ENCODE data around the gene LRRC23. TPM values are rescaled to one million over a fixed set of nuclear protein-coding genes. Genes with fewer than 3 reads are reported as not detected.

Gene LRRC23
- total and polyA plus RNA-seq, 9 of the 15 experiments (the other 6 are each of a cell fraction or from before 2014, with no cell fraction given), result 2.2 to 7.0 (median 3.0) TPM

DNA sequence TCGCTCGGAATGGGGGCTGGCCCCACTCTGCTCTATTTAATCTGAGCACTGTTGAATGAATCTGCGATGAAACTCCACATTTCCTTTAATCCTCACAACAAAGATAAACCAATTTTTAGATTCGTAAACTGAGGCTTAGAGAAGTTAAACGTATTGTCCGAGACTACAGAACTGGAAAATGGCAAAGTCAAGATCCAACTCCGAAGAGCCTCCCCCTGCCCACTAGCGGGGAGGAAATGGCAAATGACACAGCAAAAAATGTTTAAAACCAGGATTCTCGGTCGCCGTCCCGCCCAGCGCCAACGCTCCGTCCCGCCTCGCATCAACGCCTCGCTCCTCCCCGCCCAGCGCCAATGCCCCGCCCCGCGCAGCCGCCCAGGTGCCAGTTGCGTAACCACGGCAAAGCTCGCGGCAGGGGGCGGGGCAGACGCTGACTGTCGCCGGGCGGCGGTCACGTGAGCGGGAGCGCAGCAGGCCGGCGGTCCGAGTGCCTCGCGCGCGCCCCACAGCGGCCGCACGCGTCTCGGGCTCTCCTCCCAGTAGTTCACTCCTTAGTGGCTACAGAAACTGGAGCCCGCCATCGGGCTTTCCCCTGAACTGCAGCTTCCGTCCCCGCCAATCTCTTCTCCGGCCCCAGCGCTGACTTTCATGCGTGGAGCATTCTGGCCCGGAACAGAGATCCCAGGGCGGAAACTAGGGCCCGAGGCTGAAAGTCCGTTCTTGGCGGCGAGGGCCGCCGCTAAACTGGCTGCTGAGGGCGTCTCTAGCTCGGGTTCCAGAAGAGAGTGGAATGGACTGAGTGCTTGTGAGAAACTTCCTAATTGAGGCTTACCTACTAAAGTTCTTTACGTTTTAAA lies 13.6 kb upstream of the LRRC23 start (continued):
- TF ChIP-seq, protein P1, sequence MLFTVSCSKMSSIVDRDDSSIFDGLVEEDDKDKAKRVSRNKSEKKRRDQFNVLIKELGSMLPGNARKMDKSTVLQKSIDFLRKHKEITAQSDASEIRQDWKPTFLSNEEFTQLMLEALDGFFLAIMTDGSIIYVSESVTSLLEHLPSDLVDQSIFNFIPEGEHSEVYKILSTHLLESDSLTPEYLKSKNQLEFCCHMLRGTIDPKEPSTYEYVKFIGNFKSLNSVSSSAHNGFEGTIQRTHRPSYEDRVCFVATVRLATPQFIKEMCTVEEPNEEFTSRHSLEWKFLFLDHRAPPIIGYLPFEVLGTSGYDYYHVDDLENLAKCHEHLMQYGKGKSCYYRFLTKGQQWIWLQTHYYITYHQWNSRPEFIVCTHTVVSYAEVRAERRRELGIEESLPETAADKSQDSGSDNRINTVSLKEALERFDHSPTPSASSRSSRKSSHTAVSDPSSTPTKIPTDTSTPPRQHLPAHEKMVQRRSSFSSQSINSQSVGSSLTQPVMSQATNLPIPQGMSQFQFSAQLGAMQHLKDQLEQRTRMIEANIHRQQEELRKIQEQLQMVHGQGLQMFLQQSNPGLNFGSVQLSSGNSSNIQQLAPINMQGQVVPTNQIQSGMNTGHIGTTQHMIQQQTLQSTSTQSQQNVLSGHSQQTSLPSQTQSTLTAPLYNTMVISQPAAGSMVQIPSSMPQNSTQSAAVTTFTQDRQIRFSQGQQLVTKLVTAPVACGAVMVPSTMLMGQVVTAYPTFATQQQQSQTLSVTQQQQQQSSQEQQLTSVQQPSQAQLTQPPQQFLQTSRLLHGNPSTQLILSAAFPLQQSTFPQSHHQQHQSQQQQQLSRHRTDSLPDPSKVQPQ (CRISPR knock-in tag; IDR thresholded peaks at IDR 0.05; ENCODE audit: borderline replicate concordance), result no peak
- TF ChIP-seq, protein P2, sequence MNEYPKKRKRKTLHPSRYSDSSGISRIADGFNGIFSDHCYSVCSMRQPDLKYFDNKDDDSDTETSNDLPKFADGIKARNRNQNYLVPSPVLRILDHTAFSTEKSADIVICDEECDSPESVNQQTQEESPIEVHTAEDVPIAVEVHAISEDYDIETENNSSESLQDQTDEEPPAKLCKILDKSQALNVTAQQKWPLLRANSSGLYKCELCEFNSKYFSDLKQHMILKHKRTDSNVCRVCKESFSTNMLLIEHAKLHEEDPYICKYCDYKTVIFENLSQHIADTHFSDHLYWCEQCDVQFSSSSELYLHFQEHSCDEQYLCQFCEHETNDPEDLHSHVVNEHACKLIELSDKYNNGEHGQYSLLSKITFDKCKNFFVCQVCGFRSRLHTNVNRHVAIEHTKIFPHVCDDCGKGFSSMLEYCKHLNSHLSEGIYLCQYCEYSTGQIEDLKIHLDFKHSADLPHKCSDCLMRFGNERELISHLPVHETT (CRISPR knock-in tag; conservative IDR thresholded peaks at IDR 0.05 in 1 of 2, IDR thresholded peaks at IDR 0.05 in 1 of 2), result peak in 1 of 2 experiments; percentile 30; a peak in 2 of 4 replicates
- TF ChIP-seq ZNF589 (CRISPR knock-in tag; IDR thresholded peaks at IDR 0.05; ENCODE audit: low read depth) (no peak), HLTF (IDR thresholded peaks at IDR 0.05) (no peak), CBFA2T2 (conservative IDR thresholded peaks at IDR 0.05) (peak; percentile 40; the same call in 1 of the 2 replicates), MYC (IDR thresholded peaks at IDR 0.05; ENCODE audit: low read depth, low read length) (peak; percentile 73), MYC (CRISPR knock-in tag; IDR thresholded peaks at IDR 0.05; ENCODE audit: borderline replicate concordance, low read depth) (no peak), CBX5 (IDR thresholded peaks at IDR 0.05; ENCODE audit: borderline replicate concordance, low read depth) (no peak), FIP1L1 (IDR thresholded peaks at IDR 0.05; ENCODE audit: low read depth, low read length, poor library complexity, severe bottlenecking) (peak; percentile 65), STAT5B (CRISPR knock-in tag; IDR thresholded peaks at IDR 0.05) (no peak), NUFIP1 (IDR thresholded peaks at IDR 0.05; ENCODE audit: partially characterized antibody) (no peak), BCOR (IDR thresholded peaks at IDR 0.05) (no peak), U2AF2 (optimal IDR thresholded peaks at IDR 0.05; ENCODE audit: low read depth, low read length) (no peak), GTF2F1 (IDR thresholded peaks at IDR 0.05; ENCODE audit: low read depth, low read length) (0 out of 2 replicates have a peak, but pooled peaks have one; percentile 32), DACH1 (IDR thresholded peaks at IDR 0.05; ENCODE audit: partially characterized antibody) (peak; percentile 50), NR2C1 (IDR thresholded peaks at IDR 0.05) (no peak), NR2C1 (tag; IDR thresholded peaks at IDR 0.05) (no peak), MEIS2 (IDR thresholded peaks at IDR 0.05; ENCODE audit: partially characterized antibody) (peak; percentile 78), RAD51 (IDR thresholded peaks at IDR 0.05; ENCODE audit: borderline replicate concordance, low read depth) (peak; percentile 82), ARID1B (IDR thresholded peaks at IDR 0.05) (peak; percentile 45; the same call in 1 of the 2 replicates), NCOA4 (IDR thresholded peaks at IDR 0.05; ENCODE audit: partially characterized antibody) (no peak), ZEB2 (IDR thresholded peaks at IDR 0.05) (no peak), MTA3 (IDR thresholded peaks at IDR 0.05; ENCODE audit: borderline replicate concordance) (peak; percentile 95), ZNF316 (IDR thresholded peaks at IDR 0.05) (peak; percentile 97), SUPT5H (IDR thresholded peaks at IDR 0.05) (peak; percentile 67)
- TF ChIP-seq, protein P3, sequence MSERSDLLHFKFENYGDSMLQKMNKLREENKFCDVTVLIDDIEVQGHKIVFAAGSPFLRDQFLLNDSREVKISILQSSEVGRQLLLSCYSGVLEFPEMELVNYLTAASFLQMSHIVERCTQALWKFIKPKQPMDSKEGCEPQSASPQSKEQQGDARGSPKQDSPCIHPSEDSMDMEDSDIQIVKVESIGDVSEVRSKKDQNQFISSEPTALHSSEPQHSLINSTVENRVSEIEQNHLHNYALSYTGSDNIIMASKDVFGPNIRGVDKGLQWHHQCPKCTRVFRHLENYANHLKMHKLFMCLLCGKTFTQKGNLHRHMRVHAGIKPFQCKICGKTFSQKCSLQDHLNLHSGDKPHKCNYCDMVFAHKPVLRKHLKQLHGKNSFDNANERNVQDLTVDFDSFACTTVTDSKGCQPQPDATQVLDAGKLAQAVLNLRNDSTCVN (CRISPR knock-in tag; IDR thresholded peaks at IDR 0.05), result no peak
